GM18951 (cell line): ENCODE results near the gene SH3GL3.

Experiments used
- POLR2A ChIP-seq: IDR thresholded peaks from 4 replicates; pipeline ENCODE4 v1.6.1; 2011; ENCODE audit warnings: mild to moderate bottlenecking; ENCODE audit not compliant: insufficient read length, insufficient read depth; ENCODE audit errors: extremely low read depth
- in situ Hi-C: fragments of 300-500 bp; cut with MboI; formaldehyde crosslinking; loops from one replicate; pipeline ENCODE4 v1.12.0; 2022; ENCODE audit warnings: low sequenced_read_pairs, mixed read lengths, inconsistent platforms; ENCODE audit not compliant: unreplicated experiment

SH3GL3 gene

GRCh38 chr15:83436513-83437158, 10.5 kb upstream of the SH3GL3 start:
- no peak for TF ChIP-seq POLR2A
- in situ Hi-C loops = loop anchor here (25.0 kb wide), 1 partner anchor 126 kb away; no protein-coding TSS in a partner anchor

GRCh38 chr15:83443076-83443847, 3.9 kb upstream of the SH3GL3 start:
- TF ChIP-seq POLR2A = no peak
- in situ Hi-C loops = loop anchor here (25.0 kb wide), 1 partner anchor 119 kb away; no protein-coding TSS in a partner anchor

- in situ Hi-C loops = loop anchor here (25.0 kb wide), 1 partner anchor 117 kb away; no protein-coding TSS in a partner anchor
- no peak for TF ChIP-seq POLR2A
Observed at GRCh38 chr15:83444936-83445335, 2.2 kb upstream of the SH3GL3 start.

GRCh38 chr15:83445643-83446042, 1.5 kb upstream of the SH3GL3 start:
- TF ChIP-seq POLR2A = no peak
- in situ Hi-C loops = loop anchor here (25.0 kb wide), 1 partner anchor 117 kb away; no protein-coding TSS in a partner anchor

- TF ChIP-seq POLR2A = no peak
- in situ Hi-C loops = loop anchor here (25.0 kb wide), 1 partner anchor 116 kb away; no protein-coding TSS in a partner anchor
Observed at GRCh38 chr15:83446417-83446816, 724 bp upstream of the SH3GL3 start.

GRCh38 chr15:83449250-83449671, 2.1 kb downstream of the SH3GL3 start:
- no peak for TF ChIP-seq POLR2A
- in situ Hi-C loops = loop anchor here (25.0 kb wide), 1 partner anchor 113 kb away; no protein-coding TSS in a partner anchor

- in situ Hi-C loops = loop anchor here (25.0 kb wide), 1 partner anchor 112 kb away; no protein-coding TSS in a partner anchor
- no peak for TF ChIP-seq POLR2A
Observed at GRCh38 chr15:83449937-83450506, 2.9 kb downstream of the SH3GL3 start.

- no peak for TF ChIP-seq POLR2A
- in situ Hi-C loops = no loop called here
Observed at GRCh38 chr15:83457149-83457548, 10.0 kb downstream of the SH3GL3 start.

GRCh38 chr15:83458381-83458780, 11.2 kb downstream of the SH3GL3 start:
- in situ Hi-C loops = no loop called here
- TF ChIP-seq POLR2A = no peak

- in situ Hi-C loops = no loop called here
Observed at GRCh38 chr15:83462026-83462425, 14.9 kb downstream of the SH3GL3 start.

GRCh38 chr15:83462953-83463433, 15.9 kb downstream of the SH3GL3 start:
- in situ Hi-C loops = no loop called here
- TF ChIP-seq POLR2A = no peak

More at GRCh38 chr15:83462026-83462425, 14.9 kb downstream of the SH3GL3 start:
- TF ChIP-seq POLR2A = no peak

- in situ Hi-C loops = no loop called here
- no peak for TF ChIP-seq POLR2A
Observed at GRCh38 chr15:83470887-83471286, 23.7 kb downstream of the SH3GL3 start.

- in situ Hi-C loops = no loop called here
- no peak for TF ChIP-seq POLR2A
Observed at GRCh38 chr15:83471307-83471866, 24.2 kb downstream of the SH3GL3 start.
